ENCODE results near the gene MDC1.

MDC1 gene

GRCh38 chr6:30761791-30762429 lies 44.8 kb upstream of the MDC1 start:
- H3K36me3 ChIP-seq (ENCODE audit: control insufficient read depth in 2 of 2, insufficient read depth in 1 of 2, low read length in 2 of 2), result no peaks in the 10 kb centered on the region
- H3K4me1 ChIP-seq (ENCODE audit: control insufficient read depth, insufficient read depth, low read length), result peaks cover 13% of the 10 kb centered on the region
- CTCF ChIA-PET, result interaction anchor here (1.1 to 1.2 kb wide), 3 partner anchors 9 to 62 kb away, joined by 3 read pairs; no protein-coding TSS in a partner anchor
- POLR2A ChIA-PET, result interaction anchor here (1.2 to 1.7 kb wide), 2 partner anchors 9 to 18 kb away, joined by 6 to 14 read pairs; partner anchors contain the start of genes FLOT1 and IER3
- no peak overlapping the region for H3K4me3 ChIP-seq (ENCODE audit: low read depth, low read length)
- no peak for TF ChIP-seq GLI4 (tag by site-specific recombination; IDR thresholded peaks at IDR 0.05)
- TF ChIP-seq ZNF707 (tag by site-specific recombination; IDR thresholded peaks at IDR 0.05), result no peak
- no peak overlapping the region for H3K27ac ChIP-seq (ENCODE audit: extremely low read depth, low read depth, low read length)
- no peaks in the 10 kb centered on the region for H3K9me3 ChIP-seq (ENCODE audit: control insufficient read depth, insufficient read depth, low read depth, low read length)

GRCh38 chr6:30760549-30760948 lies 43.5 kb upstream of the MDC1 start:
- Histone ChIP-seq H3K4me1 (ENCODE audit: control insufficient read depth, insufficient read depth, low read length) (peaks cover 13% of the 10 kb centered on the region), H3K4me3 (ENCODE audit: low read depth, low read length) (no peak overlapping the region), H3K9me3 (ENCODE audit: control insufficient read depth, insufficient read depth, low read depth, low read length) (no peaks in the 10 kb centered on the region), H3K27ac (ENCODE audit: extremely low read depth, low read depth, low read length) (no peak overlapping the region), H3K36me3 (ENCODE audit: control insufficient read depth in 2 of 2, insufficient read depth in 1 of 2, low read length in 2 of 2) (no peaks in the 10 kb centered on the region)
- TF ChIP-seq, protein P1, sequence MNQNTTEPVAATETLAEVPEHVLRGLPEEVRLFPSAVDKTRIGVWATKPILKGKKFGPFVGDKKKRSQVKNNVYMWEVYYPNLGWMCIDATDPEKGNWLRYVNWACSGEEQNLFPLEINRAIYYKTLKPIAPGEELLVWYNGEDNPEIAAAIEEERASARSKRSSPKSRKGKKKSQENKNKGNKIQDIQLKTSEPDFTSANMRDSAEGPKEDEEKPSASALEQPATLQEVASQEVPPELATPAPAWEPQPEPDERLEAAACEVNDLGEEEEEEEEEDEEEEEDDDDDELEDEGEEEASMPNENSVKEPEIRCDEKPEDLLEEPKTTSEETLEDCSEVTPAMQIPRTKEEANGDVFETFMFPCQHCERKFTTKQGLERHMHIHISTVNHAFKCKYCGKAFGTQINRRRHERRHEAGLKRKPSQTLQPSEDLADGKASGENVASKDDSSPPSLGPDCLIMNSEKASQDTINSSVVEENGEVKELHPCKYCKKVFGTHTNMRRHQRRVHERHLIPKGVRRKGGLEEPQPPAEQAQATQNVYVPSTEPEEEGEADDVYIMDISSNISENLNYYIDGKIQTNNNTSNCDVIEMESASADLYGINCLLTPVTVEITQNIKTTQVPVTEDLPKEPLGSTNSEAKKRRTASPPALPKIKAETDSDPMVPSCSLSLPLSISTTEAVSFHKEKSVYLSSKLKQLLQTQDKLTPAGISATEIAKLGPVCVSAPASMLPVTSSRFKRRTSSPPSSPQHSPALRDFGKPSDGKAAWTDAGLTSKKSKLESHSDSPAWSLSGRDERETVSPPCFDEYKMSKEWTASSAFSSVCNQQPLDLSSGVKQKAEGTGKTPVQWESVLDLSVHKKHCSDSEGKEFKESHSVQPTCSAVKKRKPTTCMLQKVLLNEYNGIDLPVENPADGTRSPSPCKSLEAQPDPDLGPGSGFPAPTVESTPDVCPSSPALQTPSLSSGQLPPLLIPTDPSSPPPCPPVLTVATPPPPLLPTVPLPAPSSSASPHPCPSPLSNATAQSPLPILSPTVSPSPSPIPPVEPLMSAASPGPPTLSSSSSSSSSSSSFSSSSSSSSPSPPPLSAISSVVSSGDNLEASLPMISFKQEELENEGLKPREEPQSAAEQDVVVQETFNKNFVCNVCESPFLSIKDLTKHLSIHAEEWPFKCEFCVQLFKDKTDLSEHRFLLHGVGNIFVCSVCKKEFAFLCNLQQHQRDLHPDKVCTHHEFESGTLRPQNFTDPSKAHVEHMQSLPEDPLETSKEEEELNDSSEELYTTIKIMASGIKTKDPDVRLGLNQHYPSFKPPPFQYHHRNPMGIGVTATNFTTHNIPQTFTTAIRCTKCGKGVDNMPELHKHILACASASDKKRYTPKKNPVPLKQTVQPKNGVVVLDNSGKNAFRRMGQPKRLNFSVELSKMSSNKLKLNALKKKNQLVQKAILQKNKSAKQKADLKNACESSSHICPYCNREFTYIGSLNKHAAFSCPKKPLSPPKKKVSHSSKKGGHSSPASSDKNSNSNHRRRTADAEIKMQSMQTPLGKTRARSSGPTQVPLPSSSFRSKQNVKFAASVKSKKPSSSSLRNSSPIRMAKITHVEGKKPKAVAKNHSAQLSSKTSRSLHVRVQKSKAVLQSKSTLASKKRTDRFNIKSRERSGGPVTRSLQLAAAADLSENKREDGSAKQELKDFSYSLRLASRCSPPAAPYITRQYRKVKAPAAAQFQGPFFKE (tag by site-specific recombination; IDR thresholded peaks at IDR 0.05; ENCODE audit: borderline replicate concordance), result no peak
- TF ChIP-seq ZNF529 (tag by site-specific recombination; IDR thresholded peaks at IDR 0.05; ENCODE audit: insufficient replicate concordance) (no peak), ZSCAN4 (tag by site-specific recombination; IDR thresholded peaks at IDR 0.05) (no peak), ZNF747 (tag by site-specific recombination; IDR thresholded peaks at IDR 0.05) (no peak), SETDB1 (IDR thresholded peaks at IDR 0.05; ENCODE audit: insufficient read length, low read length) (no peak), SP7 (tag by site-specific recombination; IDR thresholded peaks at IDR 0.05) (no peak), ZNF558 (tag by site-specific recombination; IDR thresholded peaks at IDR 0.05) (no peak), ZNF354C (tag by site-specific recombination; IDR thresholded peaks at IDR 0.05; ENCODE audit: borderline replicate concordance, low read depth) (no peak)
- TF ChIP-seq, protein P2, sequence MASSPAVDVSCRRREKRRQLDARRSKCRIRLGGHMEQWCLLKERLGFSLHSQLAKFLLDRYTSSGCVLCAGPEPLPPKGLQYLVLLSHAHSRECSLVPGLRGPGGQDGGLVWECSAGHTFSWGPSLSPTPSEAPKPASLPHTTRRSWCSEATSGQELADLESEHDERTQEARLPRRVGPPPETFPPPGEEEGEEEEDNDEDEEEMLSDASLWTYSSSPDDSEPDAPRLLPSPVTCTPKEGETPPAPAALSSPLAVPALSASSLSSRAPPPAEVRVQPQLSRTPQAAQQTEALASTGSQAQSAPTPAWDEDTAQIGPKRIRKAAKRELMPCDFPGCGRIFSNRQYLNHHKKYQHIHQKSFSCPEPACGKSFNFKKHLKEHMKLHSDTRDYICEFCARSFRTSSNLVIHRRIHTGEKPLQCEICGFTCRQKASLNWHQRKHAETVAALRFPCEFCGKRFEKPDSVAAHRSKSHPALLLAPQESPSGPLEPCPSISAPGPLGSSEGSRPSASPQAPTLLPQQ (tag by site-specific recombination; IDR thresholded peaks at IDR 0.05), result no peak
- TF ChIP-seq, protein P3, sequence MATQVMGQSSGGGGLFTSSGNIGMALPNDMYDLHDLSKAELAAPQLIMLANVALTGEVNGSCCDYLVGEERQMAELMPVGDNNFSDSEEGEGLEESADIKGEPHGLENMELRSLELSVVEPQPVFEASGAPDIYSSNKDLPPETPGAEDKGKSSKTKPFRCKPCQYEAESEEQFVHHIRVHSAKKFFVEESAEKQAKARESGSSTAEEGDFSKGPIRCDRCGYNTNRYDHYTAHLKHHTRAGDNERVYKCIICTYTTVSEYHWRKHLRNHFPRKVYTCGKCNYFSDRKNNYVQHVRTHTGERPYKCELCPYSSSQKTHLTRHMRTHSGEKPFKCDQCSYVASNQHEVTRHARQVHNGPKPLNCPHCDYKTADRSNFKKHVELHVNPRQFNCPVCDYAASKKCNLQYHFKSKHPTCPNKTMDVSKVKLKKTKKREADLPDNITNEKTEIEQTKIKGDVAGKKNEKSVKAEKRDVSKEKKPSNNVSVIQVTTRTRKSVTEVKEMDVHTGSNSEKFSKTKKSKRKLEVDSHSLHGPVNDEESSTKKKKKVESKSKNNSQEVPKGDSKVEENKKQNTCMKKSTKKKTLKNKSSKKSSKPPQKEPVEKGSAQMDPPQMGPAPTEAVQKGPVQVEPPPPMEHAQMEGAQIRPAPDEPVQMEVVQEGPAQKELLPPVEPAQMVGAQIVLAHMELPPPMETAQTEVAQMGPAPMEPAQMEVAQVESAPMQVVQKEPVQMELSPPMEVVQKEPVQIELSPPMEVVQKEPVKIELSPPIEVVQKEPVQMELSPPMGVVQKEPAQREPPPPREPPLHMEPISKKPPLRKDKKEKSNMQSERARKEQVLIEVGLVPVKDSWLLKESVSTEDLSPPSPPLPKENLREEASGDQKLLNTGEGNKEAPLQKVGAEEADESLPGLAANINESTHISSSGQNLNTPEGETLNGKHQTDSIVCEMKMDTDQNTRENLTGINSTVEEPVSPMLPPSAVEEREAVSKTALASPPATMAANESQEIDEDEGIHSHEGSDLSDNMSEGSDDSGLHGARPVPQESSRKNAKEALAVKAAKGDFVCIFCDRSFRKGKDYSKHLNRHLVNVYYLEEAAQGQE (tag by site-specific recombination; IDR thresholded peaks at IDR 0.05), result no peak
- ChIA-PET POLR2A (interaction anchor here (0.5 to 1.7 kb wide), 5 partner anchors 9 to 146 kb away, joined by 3 to 14 read pairs (median 5); partner anchors contain the start of genes FLOT1 and IER3), CTCF (interaction anchor here (0.6 to 1.3 kb wide), 4 partner anchors 8 to 159 kb away, joined by 3 to 4 read pairs (median 3); partner anchors contain the start of gene FLOT1)
